Stimulated activated CD4-positive, alpha-beta T cell treated with anti-CD3 and anti-CD28 coated beads, TNF-alpha, amount 100 ng/mL, for 1 hour (primary cell): ENCODE measurements around the gene SORBS1.

Source experiments
- DNase-seq, 3 donors: peaks; one replicate each; pipeline ENCODE4 v3.0.0-alpha.2; 2020; ENCODE audit warnings: low read depth in 3 of 3, low spot score in 1 of 3

The SORBS1 gene

GRCh38 chr10:95464280-95464679 is 96.9 kb downstream of the SORBS1 start:
- no peak for DNase-seq

DNA sequence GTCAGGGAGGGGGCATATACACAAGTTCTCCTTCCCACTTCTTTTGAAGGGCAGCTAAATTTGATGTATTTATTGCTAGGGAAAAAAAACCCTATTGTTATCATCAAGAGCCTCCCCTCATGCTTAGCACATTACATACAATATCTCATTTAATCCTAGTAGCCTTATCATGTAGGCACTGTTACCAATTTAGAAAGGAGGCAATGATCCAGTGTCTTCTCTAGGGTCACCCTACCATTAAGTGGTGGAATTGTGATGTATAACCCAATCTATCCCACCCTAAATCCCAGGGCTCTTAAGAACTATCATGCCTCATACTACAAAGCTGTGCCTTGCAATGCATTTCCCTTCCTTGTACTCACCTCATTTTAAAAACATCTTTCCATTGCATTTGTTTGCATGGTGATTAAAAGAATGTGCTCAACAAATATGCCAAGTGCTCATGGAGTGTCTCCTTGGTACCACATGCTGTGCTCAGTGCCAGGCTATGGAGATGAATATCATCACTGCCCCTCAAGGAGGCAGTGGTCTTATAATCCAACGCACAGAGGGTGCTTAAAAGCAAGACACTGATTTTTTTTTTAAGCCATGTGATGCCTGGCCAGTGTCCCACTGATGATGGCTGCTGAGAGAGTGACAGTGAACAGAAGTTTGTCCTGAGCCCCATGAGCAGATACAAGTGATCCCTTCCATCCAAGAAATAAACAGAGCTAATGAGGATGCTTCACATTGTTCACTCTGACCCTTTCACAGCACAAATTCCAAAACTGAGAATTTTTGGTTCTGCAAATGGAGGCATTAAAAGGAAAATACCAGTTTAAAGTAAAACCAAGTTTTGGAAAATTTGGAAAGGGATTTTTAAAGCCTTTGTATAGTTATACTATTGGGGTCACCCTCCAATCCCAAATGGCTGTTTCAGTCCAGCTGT is 98.2 kb downstream of the SORBS1 start:
- DNase-seq: no peak

DNA sequence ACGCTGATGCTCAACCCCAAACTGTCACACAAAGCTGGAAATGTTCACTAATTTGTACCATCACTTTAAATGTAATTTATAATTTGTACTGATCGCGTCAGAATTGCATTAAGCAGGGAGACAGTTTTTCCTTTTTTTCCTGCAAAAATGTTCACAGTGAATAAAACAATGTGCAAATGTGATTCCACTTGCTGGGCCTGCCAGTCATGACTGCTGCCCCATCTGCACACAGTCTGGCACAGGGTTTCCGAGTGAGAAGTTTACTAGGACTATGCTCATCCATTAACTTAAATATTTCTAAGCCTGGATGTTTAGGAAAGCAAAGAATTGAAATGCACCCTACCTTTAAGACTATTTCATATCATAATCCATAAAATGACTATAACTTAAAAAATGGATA is 99.6 kb downstream of the SORBS1 start:
- no peak for DNase-seq

- no peak for DNase-seq
These were observed 101.6 kb downstream of the SORBS1 start for GRCh38 chr10:95459446-95460045.

- no peak for DNase-seq
These were observed 102.3 kb downstream of the SORBS1 start for GRCh38 chr10:95458871-95459270.

- DNase-seq: no peak
These were observed 103.2 kb downstream of the SORBS1 start for GRCh38 chr10:95458014-95458413.

DNA sequence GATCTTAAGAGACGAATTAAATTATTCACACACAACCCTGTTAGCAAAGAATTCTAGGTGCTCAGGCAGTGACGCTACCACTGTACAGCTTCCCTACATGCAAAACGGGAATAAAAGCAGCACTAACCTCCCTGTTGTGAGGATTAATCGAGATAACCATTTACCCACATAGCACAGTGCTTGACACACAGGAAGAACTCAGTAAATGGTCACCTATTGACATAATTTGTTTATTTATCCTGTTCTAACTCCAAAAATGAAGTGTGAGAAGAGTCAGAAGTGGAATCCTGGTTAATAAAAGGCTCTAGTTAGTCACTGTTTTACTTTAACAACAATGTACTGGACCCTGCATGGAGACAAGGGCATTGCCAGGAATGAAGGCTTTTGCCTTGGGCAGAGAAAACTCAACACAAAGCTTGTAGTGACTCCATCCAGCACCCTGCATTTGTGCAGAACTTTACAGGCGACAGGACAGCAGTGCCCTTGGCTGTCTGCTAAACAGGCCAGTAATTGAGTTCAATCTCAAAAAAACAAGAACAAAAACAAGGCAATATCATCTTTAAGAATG is 103.8 kb downstream of the SORBS1 start:
- DNase-seq: no peak

DNA sequence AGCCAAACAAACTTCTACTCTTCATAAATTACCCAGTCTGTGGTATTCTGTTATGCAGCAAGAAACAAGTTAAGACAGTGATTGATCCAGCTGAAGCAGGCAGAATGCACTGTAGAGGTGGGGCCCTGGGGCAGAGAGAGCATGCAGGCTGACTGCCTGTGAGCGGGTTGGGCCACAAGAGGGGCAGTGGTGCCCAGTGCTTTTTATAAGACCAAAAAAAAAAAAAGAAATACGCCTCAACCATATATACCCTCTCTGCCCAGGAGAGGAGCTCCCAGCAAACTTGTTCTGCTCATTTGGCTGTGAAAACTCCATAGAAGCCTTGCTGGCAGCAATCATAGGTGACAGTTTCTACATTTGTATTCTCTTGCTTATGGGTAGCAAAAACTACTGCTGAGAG is 104.7 kb downstream of the SORBS1 start:
- DNase-seq: no peak

DNA sequence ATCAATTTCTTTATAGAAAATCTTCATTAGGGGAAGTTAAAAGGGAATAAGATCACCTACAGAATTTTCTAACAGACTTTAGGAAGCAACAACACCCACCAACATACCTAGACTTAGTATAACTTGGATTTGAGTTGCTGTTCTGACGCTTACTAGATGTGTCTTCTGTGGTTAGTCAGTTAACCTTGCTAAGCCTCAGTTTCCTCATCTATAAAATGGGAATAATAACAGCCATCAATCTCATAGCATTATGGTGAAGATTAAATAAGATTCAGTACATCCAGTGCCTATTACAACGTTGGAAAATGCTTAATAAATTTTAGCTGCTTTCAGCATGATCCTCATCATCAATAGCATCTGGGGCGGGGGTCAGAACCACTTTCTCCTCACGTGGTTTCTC is 106.2 kb downstream of the SORBS1 start:
- DNase-seq: no peak

DNA sequence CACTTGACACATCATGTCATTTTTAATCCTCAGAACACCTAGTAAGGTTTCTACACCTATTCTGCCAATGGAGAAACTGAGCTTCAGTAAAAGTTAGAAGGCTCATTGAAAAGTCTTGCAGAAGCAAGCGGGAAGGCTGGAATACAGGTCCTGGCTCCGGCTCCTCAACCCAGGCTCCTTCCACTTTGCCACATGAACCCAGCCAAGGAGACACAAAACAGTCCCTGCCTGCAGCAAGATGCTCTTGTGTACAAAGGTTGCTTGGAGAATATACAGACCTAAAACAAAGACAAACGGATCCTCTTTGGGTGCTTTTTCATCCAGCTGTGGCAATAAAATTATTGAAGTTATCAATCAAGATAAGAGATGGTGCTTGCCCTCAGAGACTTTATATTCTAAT is 106.8 kb downstream of the SORBS1 start:
- DNase-seq: no peak

GRCh38 chr10:95451568-95452524 is 109.3 kb downstream of the SORBS1 start:
- no peak for DNase-seq

DNA sequence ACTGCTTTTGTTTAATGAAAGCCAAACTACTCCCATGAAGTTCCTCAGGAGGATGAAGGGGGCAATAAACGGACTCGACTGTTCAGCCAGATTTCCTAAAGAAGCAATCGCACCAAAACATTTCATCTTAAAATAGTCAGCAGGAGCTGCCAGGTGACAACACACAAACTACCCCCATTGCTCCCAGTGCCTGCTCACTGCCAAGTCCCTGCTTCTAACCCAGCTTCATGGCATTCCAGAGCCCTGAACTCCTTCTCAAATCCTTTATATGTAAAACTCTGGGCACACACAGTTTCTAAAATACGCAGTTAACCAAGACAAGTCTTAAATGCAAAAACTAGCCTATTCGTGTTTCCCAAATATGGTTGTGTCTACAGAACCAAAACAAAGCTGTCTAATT is 110.0 kb downstream of the SORBS1 start:
- DNase-seq: no peak

DNA sequence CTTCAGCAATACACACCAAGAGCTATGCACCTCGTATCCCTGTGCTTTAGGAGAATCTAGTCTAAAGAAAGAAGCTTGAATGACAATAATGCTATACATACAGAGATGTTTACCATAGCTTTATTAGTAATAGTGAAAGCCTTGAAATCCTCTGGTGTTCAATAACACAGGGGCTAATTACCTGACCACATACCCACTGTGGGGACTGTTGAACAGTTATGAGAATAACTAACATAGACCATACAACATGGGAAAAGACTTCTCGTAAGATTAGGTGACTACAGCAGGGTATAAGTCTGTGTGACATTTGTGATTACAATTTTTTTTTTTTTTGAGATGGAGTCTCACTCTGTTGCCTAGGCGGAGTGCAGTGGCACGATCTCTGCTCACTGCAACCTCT is 111.0 kb downstream of the SORBS1 start:
- no peak for DNase-seq

GRCh38 chr10:95447685-95448084 is 113.5 kb downstream of the SORBS1 start:
- DNase-seq: no peak

- no peak for DNase-seq
These were observed 115.2 kb downstream of the SORBS1 start for GRCh38 chr10:95445837-95446486.

DNA sequence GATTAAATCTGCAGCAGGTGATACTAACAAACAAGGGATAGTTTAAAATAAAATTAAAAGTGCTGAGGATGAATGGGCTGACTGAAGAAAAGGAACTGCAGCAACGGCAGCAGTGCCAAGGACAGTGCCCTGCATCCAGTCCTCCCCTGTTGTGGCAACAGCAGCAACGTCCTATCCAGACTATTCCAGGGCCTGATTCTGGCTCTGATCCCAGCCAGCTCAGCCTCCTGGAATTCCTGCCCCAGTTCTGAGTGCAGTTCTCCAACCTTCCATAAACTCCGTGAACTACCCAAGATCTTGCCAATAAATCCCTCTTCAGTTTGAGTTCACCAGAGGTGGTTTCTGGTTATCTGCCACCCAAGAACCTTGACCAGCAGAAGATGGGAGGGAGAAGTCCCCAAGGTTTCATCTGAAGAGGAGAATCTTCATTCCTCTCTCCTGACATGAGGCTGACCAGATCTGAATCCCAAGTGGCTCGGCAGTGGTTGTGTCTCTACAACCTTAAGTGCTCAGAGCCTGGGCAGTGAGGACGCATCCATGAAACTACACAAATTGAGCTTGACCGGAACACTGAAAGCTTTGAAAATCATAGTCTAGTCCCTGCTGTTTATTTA is 115.8 kb downstream of the SORBS1 start:
- no peak for DNase-seq

- DNase-seq: no peak
These were observed 116.4 kb downstream of the SORBS1 start for GRCh38 chr10:95444792-95445191.

- no peak for DNase-seq
These were observed 117.5 kb downstream of the SORBS1 start for GRCh38 chr10:95443636-95444035.

DNA sequence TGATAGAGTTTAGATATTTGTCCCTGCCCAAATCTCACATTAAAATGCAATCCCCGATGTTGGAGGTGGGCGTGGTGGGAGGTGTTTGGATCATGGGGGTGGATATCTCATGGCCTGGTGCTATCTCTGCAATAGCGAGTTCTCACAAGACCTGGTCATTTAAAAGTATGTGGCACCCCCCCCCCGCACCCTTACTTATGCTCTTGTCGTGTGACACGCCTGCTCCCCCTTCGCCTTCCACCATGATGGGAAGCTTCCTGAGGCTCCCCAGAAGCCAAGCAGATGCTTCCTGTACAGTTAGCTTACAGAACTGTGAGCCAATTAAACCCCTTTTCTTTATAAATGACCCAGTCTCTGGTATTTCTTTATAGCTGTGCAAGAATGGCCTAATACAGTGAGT is 118.8 kb downstream of the SORBS1 start:
- DNase-seq: no peak

DNA sequence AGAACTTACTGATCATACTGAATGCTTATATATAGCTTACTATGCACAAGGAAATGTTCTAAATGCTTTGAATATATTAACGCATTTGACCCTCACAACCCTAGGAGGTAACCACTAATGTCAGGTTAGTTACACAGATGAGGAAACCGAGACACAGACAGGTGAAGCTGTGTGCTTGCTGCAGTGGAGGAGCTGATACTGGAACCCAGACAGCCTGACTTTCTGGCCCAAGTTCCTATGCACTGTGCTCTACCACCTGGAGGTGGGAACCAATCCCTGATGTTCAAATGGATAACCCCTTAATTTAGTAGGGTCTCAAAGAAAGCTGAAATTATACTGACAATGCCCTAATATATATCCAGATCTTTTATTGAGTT is 119.6 kb downstream of the SORBS1 start:
- DNase-seq: no peak
